HepG2 (cell line): ENCODE data around the gene TFF1. TPM values are rescaled to one million over a fixed set of nuclear protein-coding genes. Genes with fewer than 3 reads are reported as not detected.

ENCODE experiments used
- ARID4A ChIP-seq: sonication (generic); formaldehyde crosslinking; IDR thresholded peaks from 2 replicates; pipeline ENCODE4 v1.5.0; 2020; ENCODE audit warnings: mild to moderate bottlenecking, missing genetic modification reagents, borderline replicate concordance
- FOSL2 ChIP-seq: sonication (generic); formaldehyde crosslinking; IDR thresholded peaks from 2 replicates; pipeline ENCODE4 v1.4.0; 2020; ENCODE audit warnings: missing genetic modification reagents
- HNF4A ChIP-seq: sonication (generic); formaldehyde crosslinking; IDR thresholded peaks from 2 replicates; pipeline ENCODE4 v1.4.0; 2020; ENCODE audit warnings: missing genetic modification reagents
- IRF2 ChIP-seq: IDR thresholded peaks from 2 replicates; pipeline ENCODE4 v1.6.1; 2018; ENCODE audit warnings: missing genetic modification reagents, missing compliant biosample characterization
- KDM5B ChIP-seq: sonication (generic); formaldehyde crosslinking; IDR thresholded peaks from 2 replicates; pipeline ENCODE4 v1.4.0; 2020; ENCODE audit warnings: missing genetic modification reagents, mild to moderate bottlenecking, borderline replicate concordance
- MTA3 ChIP-seq: sonication (generic); formaldehyde crosslinking; IDR thresholded peaks from 2 replicates; pipeline ENCODE4 v1.4.0; 2020; ENCODE audit warnings: missing genetic modification reagents
- RFX3 ChIP-seq: IDR thresholded peaks from 2 replicates; pipeline ENCODE4 v1.6.1; 2016; ENCODE audit warnings: missing biosample characterization, missing genetic modification reagents
- RNF219 ChIP-seq: sonication (generic); formaldehyde crosslinking; IDR thresholded peaks from 2 replicates; pipeline ENCODE4 v1.5.0; 2020; ENCODE audit warnings: mild to moderate bottlenecking, missing genetic modification reagents
- SP2 ChIP-seq: sonication (generic); formaldehyde crosslinking; IDR thresholded peaks from 2 replicates; pipeline ENCODE4 v1.5.1; 2020; ENCODE audit warnings: mild to moderate bottlenecking, missing genetic modification reagents
- SYNCRIP ChIP-seq: fragments of 200-400 bp; formaldehyde crosslinking; IDR thresholded peaks from 2 replicates; pipeline ENCODE4 v1.6.1; 2018; ENCODE audit warnings: mild to moderate bottlenecking, low read depth, low read length; ENCODE audit not compliant: insufficient read depth
- ZBTB21 ChIP-seq: sonication (generic); formaldehyde crosslinking; IDR thresholded peaks from 2 replicates; pipeline ENCODE4 v1.4.0; 2020; ENCODE audit warnings: missing genetic modification reagents
- ZNF546 ChIP-seq: sonication (generic); formaldehyde crosslinking; conservative IDR thresholded peaks from 2 replicates; pipeline ENCODE4 v1.8.1; 2023; ENCODE audit warnings: mild to moderate bottlenecking, missing genetic modification reagents
- ZNF562 ChIP-seq: sonication (generic); formaldehyde crosslinking; IDR thresholded peaks from 2 replicates; pipeline ENCODE4 v1.8.0; 2022; ENCODE audit warnings: missing genetic modification reagents, borderline replicate concordance
- ZNF652 ChIP-seq: IDR thresholded peaks from 2 replicates; pipeline ENCODE4 v1.6.1; 2016; ENCODE audit warnings: low read depth, borderline replicate concordance
- ZNF691 ChIP-seq: sonication (generic); formaldehyde crosslinking; IDR thresholded peaks from 2 replicates; pipeline ENCODE4 v1.4.0; 2020; ENCODE audit warnings: missing genetic modification reagents, low read depth, mild to moderate bottlenecking, borderline replicate concordance
- polyA plus RNA-seq, 8 experiments: library from polyadenylated mRNA; depleted of rRNA in 3 of 8; stranded (reverse) in 7 of 8; unstranded in 1 of 8; fragments of >200 nt; fragmentation: Illumina TruSeq in 4 of 8; extraction: Trizol in 4 of 8; gene quantifications; 2 replicates each; pipeline versions ENCODE4 v1.2.1 to v1.2.3, GENCODE V29; 2011 to 2016; ENCODE audit warnings: low read depth in 4 of 8, missing spikeins in 1 of 8, mixed read lengths in 1 of 8; ENCODE audit not compliant: insufficient read depth in 1 of 8
- total RNA-seq, 5 experiments: library from RNA; depleted of rRNA; stranded (reverse); fragments of >200 nt; fragmentation: Illumina TruSeq; extraction: Trizol; gene quantifications; 2 replicates each; pipeline ENCODE4 v1.2.3, GENCODE V29; 2016; ENCODE audit warnings: low read depth in 1 of 5
- TF ChIP-seq, protein P1 (sequence below): sonication (generic); formaldehyde crosslinking; IDR thresholded peaks from 2 replicates; pipeline ENCODE4 v1.4.0; 2020; ENCODE audit warnings: missing genetic modification reagents, borderline replicate concordance
- TF ChIP-seq, protein P2 (sequence below): sonication (generic); formaldehyde crosslinking; IDR thresholded peaks from 2 replicates; pipeline ENCODE4 v1.9.0; 2022; ENCODE audit warnings: low read depth, missing genetic modification reagents

Gene TFF1
- total and polyA plus RNA-seq, 2 of the 13 experiments (the other 11 are each of a cell fraction or from before 2014, with no cell fraction given) = 0.24 to 19.4 TPM

DNA sequence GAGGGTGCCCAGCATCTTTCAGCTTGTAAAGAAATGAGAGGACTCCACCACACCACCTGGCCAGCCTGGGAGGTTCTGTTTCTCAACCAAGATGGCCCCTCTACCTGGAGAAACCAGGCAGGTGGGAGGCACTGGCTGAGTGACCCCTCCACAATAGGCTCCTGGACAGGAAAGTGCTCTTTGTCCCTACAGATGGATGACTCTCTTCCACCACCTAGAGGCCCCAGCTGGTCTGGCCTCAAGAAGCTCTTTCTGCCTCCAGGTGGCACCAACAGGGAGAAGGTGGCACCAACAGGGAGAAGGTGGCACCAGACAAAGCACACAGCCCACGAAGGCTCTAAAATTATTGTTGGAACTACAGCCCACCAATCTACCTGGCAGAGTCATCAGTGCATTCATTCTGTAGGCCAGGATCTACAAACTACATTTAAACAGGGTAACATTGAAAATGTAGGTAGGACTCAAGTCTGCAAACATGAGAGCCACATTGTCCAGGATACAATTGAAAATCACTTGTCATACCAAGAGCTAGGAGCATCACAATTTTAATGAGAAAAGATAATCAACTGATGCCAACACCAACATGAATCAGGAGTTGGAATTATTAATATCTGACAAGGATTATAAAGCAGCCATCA lies 15.1 kb upstream of the TFF1 start (continued):
- TF ChIP-seq, protein P1, sequence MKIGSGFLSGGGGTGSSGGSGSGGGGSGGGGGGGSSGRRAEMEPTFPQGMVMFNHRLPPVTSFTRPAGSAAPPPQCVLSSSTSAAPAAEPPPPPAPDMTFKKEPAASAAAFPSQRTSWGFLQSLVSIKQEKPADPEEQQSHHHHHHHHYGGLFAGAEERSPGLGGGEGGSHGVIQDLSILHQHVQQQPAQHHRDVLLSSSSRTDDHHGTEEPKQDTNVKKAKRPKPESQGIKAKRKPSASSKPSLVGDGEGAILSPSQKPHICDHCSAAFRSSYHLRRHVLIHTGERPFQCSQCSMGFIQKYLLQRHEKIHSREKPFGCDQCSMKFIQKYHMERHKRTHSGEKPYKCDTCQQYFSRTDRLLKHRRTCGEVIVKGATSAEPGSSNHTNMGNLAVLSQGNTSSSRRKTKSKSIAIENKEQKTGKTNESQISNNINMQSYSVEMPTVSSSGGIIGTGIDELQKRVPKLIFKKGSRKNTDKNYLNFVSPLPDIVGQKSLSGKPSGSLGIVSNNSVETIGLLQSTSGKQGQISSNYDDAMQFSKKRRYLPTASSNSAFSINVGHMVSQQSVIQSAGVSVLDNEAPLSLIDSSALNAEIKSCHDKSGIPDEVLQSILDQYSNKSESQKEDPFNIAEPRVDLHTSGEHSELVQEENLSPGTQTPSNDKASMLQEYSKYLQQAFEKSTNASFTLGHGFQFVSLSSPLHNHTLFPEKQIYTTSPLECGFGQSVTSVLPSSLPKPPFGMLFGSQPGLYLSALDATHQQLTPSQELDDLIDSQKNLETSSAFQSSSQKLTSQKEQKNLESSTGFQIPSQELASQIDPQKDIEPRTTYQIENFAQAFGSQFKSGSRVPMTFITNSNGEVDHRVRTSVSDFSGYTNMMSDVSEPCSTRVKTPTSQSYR (CRISPR knock-in tag) = no peak
- no peak for TF ChIP-seq ZNF562 (CRISPR knock-in tag)
- TF ChIP-seq RNF219 (CRISPR knock-in tag) = no peak
- TF ChIP-seq ZNF652 = no peak
- no peak for TF ChIP-seq ZNF546
- TF ChIP-seq, protein P2, sequence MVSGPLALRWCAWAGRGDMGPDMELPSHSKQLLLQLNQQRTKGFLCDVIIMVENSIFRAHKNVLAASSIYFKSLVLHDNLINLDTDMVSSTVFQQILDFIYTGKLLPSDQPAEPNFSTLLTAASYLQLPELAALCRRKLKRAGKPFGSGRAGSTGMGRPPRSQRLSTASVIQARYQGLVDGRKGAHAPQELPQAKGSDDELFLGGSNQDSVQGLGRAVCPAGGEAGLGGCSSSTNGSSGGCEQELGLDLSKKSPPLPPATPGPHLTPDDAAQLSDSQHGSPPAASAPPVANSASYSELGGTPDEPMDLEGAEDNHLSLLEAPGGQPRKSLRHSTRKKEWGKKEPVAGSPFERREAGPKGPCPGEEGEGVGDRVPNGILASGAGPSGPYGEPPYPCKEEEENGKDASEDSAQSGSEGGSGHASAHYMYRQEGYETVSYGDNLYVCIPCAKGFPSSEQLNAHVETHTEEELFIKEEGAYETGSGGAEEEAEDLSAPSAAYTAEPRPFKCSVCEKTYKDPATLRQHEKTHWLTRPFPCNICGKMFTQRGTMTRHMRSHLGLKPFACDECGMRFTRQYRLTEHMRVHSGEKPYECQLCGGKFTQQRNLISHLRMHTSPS (CRISPR knock-in tag) = peak; percentile 74
- TF ChIP-seq RFX3 (CRISPR knock-in tag) = no peak
- TF ChIP-seq ZNF691 (CRISPR knock-in tag) = 0 out of 2 replicates have a peak, but pooled peaks have one; percentile 44
- peak; percentile 33; the same call in 1 of the 2 replicates for TF ChIP-seq FOSL2 (CRISPR knock-in tag)
- TF ChIP-seq IRF2 (CRISPR knock-in tag) = no peak
- TF ChIP-seq ZBTB21 (CRISPR knock-in tag) = no peak
- no peak for TF ChIP-seq MTA3 (CRISPR knock-in tag)
- no peak for TF ChIP-seq SP2 (CRISPR knock-in tag)
- no peak for TF ChIP-seq SYNCRIP
- no peak for TF ChIP-seq HNF4A
- no peak for TF ChIP-seq KDM5B (CRISPR knock-in tag)
- no peak for TF ChIP-seq ARID4A
